K562 (cell line): ENCODE results near the gene NUAK2. TPM values are rescaled to one million over a fixed set of nuclear protein-coding genes. Genes with fewer than 3 reads are reported as not detected.

Experiments
- ATAC-seq: fragments of 200-7000 bp; cut with Tn5 transposase; 3 replicates; pipeline ENCODE4 v1.9.1; 2020; ENCODE audit warnings: moderate library complexity
- BruUV-seq: library from RNA; stranded (reverse); fragments of 400-500 nt; replicated peaks from 2 replicates; lab custom pipeline; 2021; lab: Mats Ljungman, UMichigan
- CTCF ChIA-PET: fragments of 300-600 bp; formaldehyde crosslinking; extraction: SDS; loops from one replicate; lab custom pipeline; 2021; ENCODE audit warnings: low intra/inter-chr PET ratio; lab: Yijun Ruan, JAX
- POLR2A ChIA-PET: fragments of 300-600, 350-650 bp; sonication (Branson Sonifier 250); formaldehyde crosslinking; extraction: SDS; loops from one replicate; lab custom pipeline; 2021; ENCODE audit warnings: antibody characterized with exemption, inconsistent platforms; lab: Yijun Ruan, JAX
- DNase-seq, 4 experiments: peaks; one replicate each; pipeline versions ENCODE4 v3.0.0 to v3.0.0-alpha.2; 2011 to 2018; ENCODE audit warnings: low spot score in 3 of 4, mixed read lengths in 3 of 4; ENCODE audit errors: extremely low read depth in 1 of 4
- FAIRE-seq: peaks from 2 replicates; lab custom pipeline; 2011; peaks lifted over from hg19 to GRCh38; lab: Jason Lieb, UNC
- H2AFZ ChIP-seq: 2 replicates; pipeline ENCODE4 v1.6.0; 2011; ENCODE audit warnings: low read depth, low read length, control low read depth, inconsistent platforms
- H3K27ac ChIP-seq: fragments of 200-600 bp; 3 replicates; pipeline ENCODE4 v1.8.0; 2011; ENCODE audit warnings: low read depth, mild to moderate bottlenecking, control low read depth, inconsistent platforms, low read length, moderate library complexity, mixed read lengths; ENCODE audit errors: extremely low read depth
- H3K27me3 ChIP-seq, 2 experiments: fragments of 300-600 bp in 1 of 2; 2 replicates in 1 of 2; 3 replicates in 1 of 2; pipeline versions ENCODE4 v1.6.0 to v1.8.0; 2011; ENCODE audit warnings: inconsistent platforms in 2 of 2, low read length in 2 of 2, mild to moderate bottlenecking in 1 of 2, mixed read lengths in 1 of 2, moderate library complexity in 1 of 2; ENCODE audit not compliant: control insufficient read depth in 2 of 2, insufficient read depth in 2 of 2
- H3K36me3 ChIP-seq: fragments of 300-600 bp; 3 replicates; pipeline ENCODE4 v1.8.0; 2011; ENCODE audit warnings: mild to moderate bottlenecking, low read length, inconsistent platforms; ENCODE audit not compliant: control insufficient read depth, insufficient read depth
- H3K4me1 ChIP-seq, 2 experiments: fragments of 200-600 bp in 1 of 2; replicated peaks in 1 of 2; 2 replicates in 1 of 2; 3 replicates in 1 of 2; pipeline versions ENCODE4 v1.5.1 to v1.8.0; 2011; ENCODE audit warnings: inconsistent platforms in 2 of 2, low read length in 2 of 2, mild to moderate bottlenecking in 1 of 2, mixed read lengths in 1 of 2, moderate library complexity in 1 of 2; ENCODE audit not compliant: control insufficient read depth in 2 of 2, insufficient read depth in 2 of 2
- H3K4me2 ChIP-seq: 2 replicates; pipeline ENCODE4 v1.6.1; 2011; ENCODE audit warnings: low read length, control low read depth, inconsistent platforms, mixed read lengths; ENCODE audit not compliant: insufficient read depth
- H3K4me3 ChIP-seq: fragments of 200-600 bp; sonication (generic), shearing (Covaris generic); 2 replicates; pipeline ENCODE4 v1.5.1; 2016; ENCODE audit warnings: control low read depth, inconsistent platforms
- H3K79me2 ChIP-seq: fragments of 200-600 bp; 3 replicates; pipeline ENCODE4 v1.8.0; 2011; ENCODE audit warnings: low read length, inconsistent platforms; ENCODE audit not compliant: control insufficient read depth, insufficient read depth
- H3K9ac ChIP-seq, 2 experiments: 2 replicates each; pipeline versions ENCODE4 v1.6.0 to v1.6.1; 2011; ENCODE audit warnings: low read depth in 2 of 2, low read length in 2 of 2, control low read depth in 1 of 2, inconsistent platforms in 1 of 2, mild to moderate bottlenecking in 1 of 2, mixed read lengths in 1 of 2; ENCODE audit not compliant: insufficient read depth in 1 of 2
- H3K9me1 ChIP-seq: one replicate; pipeline ENCODE4 v1.6.0; 2011; ENCODE audit warnings: inconsistent platforms, mild to moderate bottlenecking, low read length, moderate library complexity; ENCODE audit not compliant: control insufficient read depth, insufficient read depth
- H3K9me3 ChIP-seq: replicated peaks from 2 replicates; pipeline ENCODE4 v1.5.1; 2011; ENCODE audit warnings: low read depth, low read length, inconsistent platforms; ENCODE audit not compliant: control insufficient read depth, insufficient read depth
- H4K20me1 ChIP-seq: replicated peaks from 2 replicates; pipeline ENCODE4 v1.6.1; 2011; ENCODE audit warnings: low read length, inconsistent platforms, mixed read lengths; ENCODE audit not compliant: control insufficient read depth, insufficient read depth
- CC2D1A ChIP-seq: fragments of 450-650 bp; IDR thresholded peaks from 2 replicates; pipeline ENCODE4 v1.6.1; 2017; ENCODE audit warnings: mild to moderate bottlenecking
- CREBBP ChIP-seq: IDR thresholded peaks from one replicate; pipeline ENCODE4 v1.6.1; 2012; ENCODE audit warnings: low read depth, mild to moderate bottlenecking, control low read depth, inconsistent platforms, low read length
- E2F6 ChIP-seq, 2 experiments: IDR thresholded peaks; 2 replicates each; pipeline ENCODE4 v1.6.1; 2011; ENCODE audit warnings: borderline replicate concordance in 1 of 2, control low read depth in 1 of 2, low read depth in 1 of 2, low read length in 1 of 2, mild to moderate bottlenecking in 1 of 2, mixed read lengths in 1 of 2, moderate library complexity in 1 of 2; ENCODE audit not compliant: insufficient read depth in 1 of 2, insufficient read length in 1 of 2, poor library complexity in 1 of 2, severe bottlenecking in 1 of 2; ENCODE audit errors: extremely low read depth in 1 of 2
- ERF ChIP-seq: fragments of 450-650 bp; formaldehyde crosslinking; IDR thresholded peaks from 2 replicates; pipeline ENCODE4 v1.4.0; 2020; ENCODE audit warnings: mild to moderate bottlenecking, mixed read lengths
- KLF6 ChIP-seq: fragments of 250-450 bp; sonication (Bioruptor Pico); IDR thresholded peaks from 2 replicates; pipeline ENCODE4 v1.4.0; 2020; ENCODE audit warnings: mild to moderate bottlenecking, moderate library complexity, borderline replicate concordance
- SAFB2 ChIP-seq: fragments of 200-400 bp; formaldehyde crosslinking; IDR thresholded peaks from 2 replicates; pipeline ENCODE4 v1.6.1; 2018; ENCODE audit warnings: borderline replicate concordance, low read length, low read depth, moderate library complexity; ENCODE audit not compliant: severe bottlenecking
- THRAP3 ChIP-seq: fragments of 450-650 bp; IDR thresholded peaks from 2 replicates; pipeline ENCODE4 v1.6.1; 2016; ENCODE audit warnings: mild to moderate bottlenecking, inconsistent platforms, borderline replicate concordance
- ZNF12 ChIP-seq: sonication (generic); formaldehyde crosslinking; IDR thresholded peaks from 2 replicates; pipeline ENCODE4 v1.4.0; 2020; ENCODE audit warnings: mild to moderate bottlenecking, missing genetic modification reagents
- ZNF407 ChIP-seq: fragments of 450-650 bp; IDR thresholded peaks from 2 replicates; pipeline ENCODE4 v1.6.1; 2016; ENCODE audit warnings: low read depth
- ZNF511 ChIP-seq: sonication (generic); formaldehyde crosslinking; IDR thresholded peaks from 2 replicates; pipeline ENCODE4 v1.8.0; 2022; ENCODE audit warnings: mild to moderate bottlenecking, missing genetic modification reagents
- ZNF644 ChIP-seq: fragments of 200-800 bp; sonication (Bioruptor generic); IDR thresholded peaks from 2 replicates; pipeline ENCODE4 v1.6.1; 2016; ENCODE audit warnings: low read depth, missing genetic modification characterization, missing compliant biosample characterization
- WGBS: fragments of 100-300 bp; shearing (Covaris generic); methylation state at CpG from one replicate; pipeline ENCODE4 v1.1.6; 2016; ENCODE audit warnings: low coverage, mixed read lengths; ENCODE audit not compliant: insufficient coverage; ENCODE audit errors: missing lambda C conversion rate; 5-methylcytosine and 5-hydroxymethylcytosine counted together
- in situ Hi-C: fragments of 300-500 bp; cut with MboI; formaldehyde crosslinking; loops from 4 replicates; pipeline ENCODE4 v1.15.0; 2018; ENCODE audit warnings: inconsistent platforms, mixed read lengths
- intact Hi-C: fragments of 100-400 bp; cut with micrococcal nuclease; formaldehyde crosslinking; loops from 2 replicates; pipeline ENCODE4 v1.14.2; 2022
- polyA plus RNA-seq, 8 experiments: library from polyadenylated mRNA; depleted of rRNA in 4 of 8; stranded (reverse) in 5 of 8; unstranded in 3 of 8; fragments of >200 nt; fragmentation: Nextera tagmentation in 2 of 8; fragmentation: Illumina TruSeq in 1 of 8; extraction: Ambion mirVana in 2 of 8; extraction: Trizol in 1 of 8; gene quantifications; 2 replicates each; pipeline versions ENCODE4 v1.2.1 to v1.2.3, GENCODE V29; 2011 to 2014; ENCODE audit warnings: inconsistent platforms in 1 of 8, missing spikeins in 1 of 8
- total RNA-seq, 7 experiments: library from RNA; depleted of rRNA in 6 of 7; stranded (reverse); fragments of >200 nt in 6 of 7; fragmentation: Illumina TruSeq in 2 of 7; extraction: Trizol in 2 of 7; gene quantifications; 2 replicates each; pipeline versions ENCODE4 v1.2.1 to v1.2.3, GENCODE V29; 2011 to 2021; ENCODE audit warnings: low replicate concordance in 1 of 7

NUAK2 gene
- total and polyA plus RNA-seq, 9 of the 15 experiments (the other 6 are each of a cell fraction or from before 2014, with no cell fraction given): 0.04 to 0.44 (median 0.14) TPM

GRCh38 chr1:205285381-205286101, 36.0 kb downstream of the NUAK2 start:
- H3K4me2 ChIP-seq: no peak overlapping the region
- H3K27me3 ChIP-seq: no peaks in the 10 kb centered on the region
- no peaks in the 10 kb centered on the region for H4K20me1 ChIP-seq
- CTCF ChIA-PET: no interaction called here
- no peak for ATAC-seq
- FAIRE-seq: no peak
- no peak overlapping the region for H3K4me3 ChIP-seq
- in situ Hi-C loops: no loop called here
- peaks cover 14 to 24% of the 10 kb centered on the region in 2 experiments for H3K4me1 ChIP-seq
- H3K36me3 ChIP-seq: no peaks in the 10 kb centered on the region
- no TSS peak for BruUV-seq
- no peaks in the 10 kb centered on the region for H3K9me3 ChIP-seq
- 60% methylated on average over 11 of the region's 12 CpGs for WGBS
- no peaks in the 10 kb centered on the region for H3K9me1 ChIP-seq
- peak overlapping the region; percentile 77; the same call in 1 of the 2 replicates for H2AFZ ChIP-seq
- peak overlapping the region; percentile 25; the same call in 1 of the 3 replicates for H3K27ac ChIP-seq
- POLR2A ChIA-PET: interaction anchor here (0.6 to 0.7 kb wide), 3 partner anchors 45 to 571 kb away, joined by 3 read pairs; no protein-coding TSS in a partner anchor
- H3K79me2 ChIP-seq: no peaks in the 10 kb centered on the region
- intact Hi-C loops: no loop called here
- no peak overlapping the region for H3K9ac ChIP-seq
- no peak for DNase-seq
- no peak for TF ChIP-seq ZNF644 (tag)
- no peak for TF ChIP-seq ZNF12 (CRISPR knock-in tag)
- no peak for TF ChIP-seq E2F6 (IDR thresholded peaks at IDR 0.05; ENCODE audit: borderline replicate concordance in 1 of 2, extremely low read depth in 1 of 2, insufficient read depth in 1 of 2, insufficient read length in 1 of 2, low read depth in 1 of 2, low read length in 1 of 2, poor library complexity in 1 of 2, severe bottlenecking in 1 of 2)
- TF ChIP-seq ZNF407: no peak
- no peak for TF ChIP-seq CREBBP
- no peak for TF ChIP-seq SAFB2
- TF ChIP-seq KLF6: no peak
- no peak for TF ChIP-seq THRAP3
- TF ChIP-seq ZNF511 (CRISPR knock-in tag): no peak
- no peak for TF ChIP-seq ERF
- no peak for TF ChIP-seq CC2D1A
